DND-41 (cell line): ENCODE results near the gene WDR45.

ENCODE experiments used
- EZH2 ChIP-seq: IDR thresholded peaks from 3 replicates; pipeline ENCODE4 v1.6.1; 2012; ENCODE audit warnings: borderline replicate concordance, low read depth, mild to moderate bottlenecking, moderate library complexity, low read length, inconsistent platforms; ENCODE audit not compliant: severe bottlenecking
- TF ChIP-seq, protein P1 (sequence below): IDR thresholded peaks from 2 replicates; pipeline ENCODE4 v1.5.1; 2012; ENCODE audit warnings: borderline replicate concordance, low read length, moderate library complexity, mild to moderate bottlenecking; ENCODE audit not compliant: poor library complexity, severe bottlenecking; ENCODE audit errors: extremely low read depth

DNA sequence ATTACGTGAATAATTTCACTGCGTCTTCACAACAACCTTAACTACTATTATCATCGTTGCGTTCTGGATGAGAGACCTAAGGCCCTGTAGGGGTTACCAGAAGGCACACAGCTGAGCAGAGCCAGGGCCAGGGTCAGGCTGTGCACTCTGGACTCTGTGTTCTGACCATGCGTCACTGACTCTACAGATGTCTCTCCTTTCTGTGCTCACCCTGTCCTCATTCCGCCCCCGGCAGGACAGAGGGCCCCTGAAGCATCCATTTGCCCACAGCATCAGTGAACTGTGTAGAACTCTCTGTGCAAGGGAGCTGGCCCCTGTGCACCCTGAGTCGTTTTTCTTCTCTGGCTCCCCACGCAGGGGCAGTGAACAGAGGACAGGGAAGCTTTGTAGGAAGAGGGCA lies 22.5 kb upstream of the WDR45 start:
- TF ChIP-seq, protein P1, sequence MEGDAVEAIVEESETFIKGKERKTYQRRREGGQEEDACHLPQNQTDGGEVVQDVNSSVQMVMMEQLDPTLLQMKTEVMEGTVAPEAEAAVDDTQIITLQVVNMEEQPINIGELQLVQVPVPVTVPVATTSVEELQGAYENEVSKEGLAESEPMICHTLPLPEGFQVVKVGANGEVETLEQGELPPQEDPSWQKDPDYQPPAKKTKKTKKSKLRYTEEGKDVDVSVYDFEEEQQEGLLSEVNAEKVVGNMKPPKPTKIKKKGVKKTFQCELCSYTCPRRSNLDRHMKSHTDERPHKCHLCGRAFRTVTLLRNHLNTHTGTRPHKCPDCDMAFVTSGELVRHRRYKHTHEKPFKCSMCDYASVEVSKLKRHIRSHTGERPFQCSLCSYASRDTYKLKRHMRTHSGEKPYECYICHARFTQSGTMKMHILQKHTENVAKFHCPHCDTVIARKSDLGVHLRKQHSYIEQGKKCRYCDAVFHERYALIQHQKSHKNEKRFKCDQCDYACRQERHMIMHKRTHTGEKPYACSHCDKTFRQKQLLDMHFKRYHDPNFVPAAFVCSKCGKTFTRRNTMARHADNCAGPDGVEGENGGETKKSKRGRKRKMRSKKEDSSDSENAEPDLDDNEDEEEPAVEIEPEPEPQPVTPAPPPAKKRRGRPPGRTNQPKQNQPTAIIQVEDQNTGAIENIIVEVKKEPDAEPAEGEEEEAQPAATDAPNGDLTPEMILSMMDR, result no peak
- no peak for TF ChIP-seq EZH2
